GM21723 (cell line): Measurements from ENCODE around the gene RNF138.
"Not testable (repeated sequence)": the region's sequence is repeated elsewhere in the genome, so short reads cannot be mapped to it uniquely, and the experiment has no call there.

Experiments used
- ATAC-seq: cut with Tn5 transposase; IDR thresholded peaks from one replicate; pipeline ENCODE4 v1.9.1; 2021; ENCODE audit warnings: mild to moderate bottlenecking, moderate library complexity; ENCODE audit not compliant: unreplicated experiment

The RNF138 gene

GRCh38 chr18:32091724-32092421 lies at the start of gene RNF138:
RNF138 (plus strand) TSS chr18:32091874; CDS start chr18:32092777, 903 bp downstream.
- ATAC-seq = peak; percentile 64

GRCh38 chr18:32042337-32042736 lies 49.3 kb upstream of the RNF138 start:
- ATAC-seq = no peak

GRCh38 chr18:32048507-32049091 lies 43.1 kb upstream of the RNF138 start:
- ATAC-seq = peak; percentile 61

GRCh38 chr18:32049393-32050171 lies 42.1 kb upstream of the RNF138 start:
- no peak for ATAC-seq

- ATAC-seq = no peak
These were observed 34.9 kb upstream of the RNF138 start for GRCh38 chr18:32056613-32057358.

GRCh38 chr18:32057624-32058165 lies 34.0 kb upstream of the RNF138 start:
- ATAC-seq = no peak

- no peak for ATAC-seq
These were observed 31.6 kb upstream of the RNF138 start for GRCh38 chr18:32060026-32060425.

- no peak for ATAC-seq
These were observed 24.1 kb upstream of the RNF138 start for GRCh38 chr18:32067375-32068167.

GRCh38 chr18:32072321-32072720 lies 19.4 kb upstream of the RNF138 start:
- peak; percentile 62 for ATAC-seq

- ATAC-seq = no peak
These were observed 17.5 kb upstream of the RNF138 start for GRCh38 chr18:32074206-32074605.

GRCh38 chr18:32078845-32079244 lies 12.8 kb upstream of the RNF138 start:
- no peak for ATAC-seq

- no peak for ATAC-seq
These were observed 9.8 kb upstream of the RNF138 start for GRCh38 chr18:32081881-32082280.

- ATAC-seq = no peak
These were observed 7.9 kb upstream of the RNF138 start for GRCh38 chr18:32083781-32084180.

- ATAC-seq = no peak
These were observed 4.8 kb upstream of the RNF138 start for GRCh38 chr18:32086881-32087280.

- ATAC-seq = not testable (repeated sequence)
These were observed 843 bp upstream of the RNF138 start for GRCh38 chr18:32090831-32091230.

- no peak for ATAC-seq
These were observed 350 bp upstream of the RNF138 start for GRCh38 chr18:32091325-32091723.

- ATAC-seq = peak; percentile 81
These were observed 888 bp downstream of the RNF138 start for GRCh38 chr18:32092422-32093101.

GRCh38 chr18:32093102-32093511 lies 1.4 kb downstream of the RNF138 start:
- ATAC-seq = peak; percentile 28

GRCh38 chr18:32093523-32093922 lies 1.8 kb downstream of the RNF138 start:
- ATAC-seq = no peak
